Body of pancreas (tissue), 4 donors: Measurements from ENCODE around the gene TNIP1.

Source experiments
- CTCF ChIP-seq, 7 experiments: fragments of 450-650 bp in 4 of 7; fragments of 200-600 bp in 3 of 7; sonication (generic) in 3 of 7; IDR thresholded peaks; one replicate each; pipeline ENCODE4 v1.5.1; 2016 to 2019; ENCODE audit warnings: antibody characterized with exemption in 7 of 7
- POLR2A ChIP-seq, 3 donors: fragments of 450-650 bp; IDR thresholded peaks; one replicate each; pipeline ENCODE4 v1.6.1; 2016; ENCODE audit warnings: antibody characterized with exemption in 3 of 3, mild to moderate bottlenecking in 2 of 3

GRCh38 chr5:151040211-151040747 lies 40.6 kb downstream of the TNIP1 start:
- no peak for TF ChIP-seq CTCF (IDR thresholded peaks at IDR 0.05)
- no peak for TF ChIP-seq POLR2A (IDR thresholded peaks at IDR 0.05)
